IMR-90 (cell line): ENCODE data around the gene KCNK4. TPM values are rescaled to one million over a fixed set of nuclear protein-coding genes. Genes with fewer than 3 reads are reported as not detected.

Experiments
- ATAC-seq: fragments of 200-7000 bp; cut with Tn5 transposase; 2 replicates; pipeline ENCODE4 v1.9.1; 2020; ENCODE audit warnings: low read depth, mild to moderate bottlenecking, moderate library complexity
- BruUV-seq: library from RNA; stranded (reverse); fragments of 400-500 nt; replicated peaks from 2 replicates; lab custom pipeline; 2021; lab: Mats Ljungman, UMichigan
- CTCF ChIA-PET: fragments of 300-600 bp; formaldehyde crosslinking; extraction: SDS; loops from one replicate; lab custom pipeline; 2021; ENCODE audit warnings: antibody characterized with exemption; lab: Yijun Ruan, JAX
- POLR2A ChIA-PET: fragments of 300-600 bp; sonication (Branson Sonifier 250); formaldehyde crosslinking; loops from one replicate; lab custom pipeline; 2022; ENCODE audit warnings: antibody characterized with exemption; ENCODE audit not compliant: unreplicated experiment; lab: Charles Lee
- DNase-seq: peaks from one replicate; pipeline ENCODE4 v3.0.0; 2013
- H2AFZ ChIP-seq: replicated peaks from 2 replicates; pipeline ENCODE3; 2013; ENCODE audit warnings: low read length, mild to moderate bottlenecking; ENCODE audit not compliant: poor library complexity
- H2AK5ac ChIP-seq: 2 replicates; pipeline ENCODE4 v1.6.1; 2013; ENCODE audit warnings: low read depth, low read length, inconsistent platforms
- H2AK9ac ChIP-seq: replicated peaks from 2 replicates; pipeline ENCODE3; 2013; ENCODE audit warnings: mild to moderate bottlenecking, low read depth, low read length, moderate library complexity; ENCODE audit not compliant: poor library complexity
- H2BK120ac ChIP-seq: 2 replicates; pipeline ENCODE4 v1.6.1; 2013; ENCODE audit warnings: low read depth, low read length, inconsistent platforms
- H2BK15ac ChIP-seq: 3 replicates; pipeline ENCODE4 v1.6.1; 2013; ENCODE audit warnings: low read depth, low read length, inconsistent platforms
- H2BK20ac ChIP-seq: 2 replicates; pipeline ENCODE4 v1.6.1; 2013; ENCODE audit warnings: low read depth, mild to moderate bottlenecking, inconsistent platforms, low read length, moderate library complexity
- H2BK5ac ChIP-seq: 2 replicates; pipeline ENCODE4 v1.6.1; 2013; ENCODE audit warnings: mild to moderate bottlenecking, low read depth, low read length, inconsistent platforms; ENCODE audit not compliant: poor library complexity, severe bottlenecking
- H3K14ac ChIP-seq: replicated peaks from 2 replicates; pipeline ENCODE4 v1.6.1; 2013; ENCODE audit warnings: low read depth, low read length, inconsistent platforms
- H3K18ac ChIP-seq: 2 replicates; pipeline ENCODE4 v1.6.1; 2013; ENCODE audit warnings: low read depth, low read length, control low read depth
- H3K23ac ChIP-seq: 2 replicates; pipeline ENCODE4 v1.6.1; 2013; ENCODE audit warnings: low read depth, low read length, inconsistent platforms
- H3K27ac ChIP-seq: 2 replicates; pipeline ENCODE4 v1.5.1; 2013; ENCODE audit warnings: mild to moderate bottlenecking, control low read depth, low read length; ENCODE audit not compliant: insufficient read depth
- H3K27me3 ChIP-seq: 2 replicates; pipeline ENCODE4 v1.6.1; 2013; ENCODE audit warnings: low read length; ENCODE audit not compliant: control insufficient read depth, insufficient read depth
- H3K36me3 ChIP-seq: 2 replicates; pipeline ENCODE4 v1.6.1; 2013; ENCODE audit warnings: low read length, mixed read lengths; ENCODE audit not compliant: control insufficient read depth, insufficient read depth
- H3K4ac ChIP-seq: 2 replicates; pipeline ENCODE4 v1.6.1; 2013; ENCODE audit warnings: low read depth, low read length, inconsistent platforms
- H3K4me1 ChIP-seq: 2 replicates; pipeline ENCODE4 v1.6.1; 2013; ENCODE audit warnings: low read length, mixed read lengths; ENCODE audit not compliant: control insufficient read depth, insufficient read depth
- H3K4me2 ChIP-seq: 2 replicates; pipeline ENCODE4 v1.6.1; 2013; ENCODE audit warnings: low read depth, mild to moderate bottlenecking, control low read depth, low read length, moderate library complexity
- H3K4me3 ChIP-seq: 2 replicates; pipeline ENCODE4 v1.5.1; 2013; ENCODE audit warnings: low read depth, mild to moderate bottlenecking, control low read depth, low read length, moderate library complexity; ENCODE audit not compliant: insufficient read depth
- H3K56ac ChIP-seq: 2 replicates; pipeline ENCODE4 v1.6.1; 2013; ENCODE audit warnings: low read length, inconsistent platforms; ENCODE audit not compliant: insufficient read depth; ENCODE audit errors: extremely low read depth
- H3K79me1 ChIP-seq, 2 experiments: 2 replicates each; pipeline ENCODE4 v1.6.1; 2013; ENCODE audit warnings: low read length in 2 of 2, inconsistent platforms in 1 of 2, low read depth in 1 of 2
- H3K9ac ChIP-seq: 2 replicates; pipeline ENCODE4 v1.6.1; 2013; ENCODE audit warnings: low read depth, low read length, control low read depth
- H3K9me1 ChIP-seq: 2 replicates; pipeline ENCODE4 v1.6.1; 2013; ENCODE audit warnings: low read length, inconsistent platforms; ENCODE audit not compliant: insufficient read depth
- H3K9me3 ChIP-seq: 2 replicates; pipeline ENCODE4 v1.6.1; 2013; ENCODE audit warnings: low read length; ENCODE audit not compliant: control insufficient read depth, insufficient read depth
- H4K20me1 ChIP-seq: 2 replicates; pipeline ENCODE4 v1.6.1; 2013; ENCODE audit warnings: low read length, inconsistent platforms; ENCODE audit not compliant: insufficient read depth
- H4K5ac ChIP-seq: 2 replicates; pipeline ENCODE4 v1.6.1; 2013; ENCODE audit warnings: mild to moderate bottlenecking, low read depth, low read length, control low read depth
- H4K8ac ChIP-seq, 2 experiments: 2 replicates each; pipeline ENCODE4 v1.6.1; 2013; ENCODE audit warnings: low read depth in 2 of 2, low read length in 2 of 2, control low read depth in 1 of 2, inconsistent platforms in 1 of 2
- H4K91ac ChIP-seq: 2 replicates; pipeline ENCODE4 v1.6.1; 2013; ENCODE audit warnings: low read depth, low read length, inconsistent platforms; ENCODE audit not compliant: insufficient read depth
- CTCF ChIP-seq: conservative IDR thresholded peaks from 2 replicates; pipeline ENCODE4 v1.5.1; 2012; ENCODE audit warnings: mild to moderate bottlenecking, low read depth, low read length, improper control_type of control experiment
- whole genome bisulfite sequencing, 2 experiments: methylation state at CpG; one replicate each; pipeline versions ENCODE4 v1.1.5 to v1.1.7; 2013; ENCODE audit warnings: missing lambda C conversion rate in 2 of 2; ENCODE audit not compliant: insufficient read length in 1 of 2; ENCODE audit errors: extremely low coverage in 2 of 2; 5-methylcytosine and 5-hydroxymethylcytosine counted together
- dilution Hi-C: fragments of 300-500 bp; cut with HindIII; formaldehyde crosslinking; loops from one replicate; pipeline ENCODE4 v1.14.3; 2018; ENCODE audit warnings: low sequenced_read_pairs; ENCODE audit not compliant: unreplicated experiment
- in situ Hi-C: fragments of 300-500 bp; cut with MboI; formaldehyde crosslinking; loops from 3 replicates; pipeline ENCODE4 v1.14.3; 2019; ENCODE audit warnings: low sequenced_read_pairs, inconsistent platforms, mixed read lengths
- intact Hi-C: fragments of 100-400 bp; cut with micrococcal nuclease; formaldehyde crosslinking; loops from 2 replicates; pipeline ENCODE4 v1.10.0; 2022
- microRNA-seq, 2 experiments: library from miRNA; stranded (forward) in 1 of 2; unstranded in 1 of 2; fragments of 10-50 nt in 1 of 2; fragments of <30 nt in 1 of 2; gene quantifications in 1 of 2; microRNA quantifications in 1 of 2; one replicate each; pipeline versions ENCODE3 to v1.1.0; 2013 to 2020; ENCODE audit not compliant: insufficient read depth in 1 of 2, insufficient read length in 1 of 2, unreplicated experiment in 1 of 2
- polyA plus RNA-seq, 3 experiments: library from polyadenylated mRNA; depleted of rRNA; stranded (reverse); fragments of >200 nt; gene quantifications; 2 replicates each; pipeline ENCODE4 v1.2.3, GENCODE V29; 2012; ENCODE audit warnings: low replicate concordance in 1 of 3
- small RNA-seq, 5 experiments: library from RNA; depleted of rRNA; stranded (forward); fragments of <200 nt; gene quantifications; one replicate each; pipeline ENCODE3, GENCODE V24; 2012
- total RNA-seq: library from RNA; depleted of rRNA; stranded (reverse); fragments of >200 nt; gene quantifications from 2 replicates; pipeline ENCODE4 v1.2.3, GENCODE V29; 2012; rRNA removed

Gene KCNK4
- total and polyA plus RNA-seq, 2 of the 4 experiments (the other 2 are of a cell fraction): not detected

- H3K27me3 ChIP-seq: peaks cover 2% of the 10 kb centered on the region; the same call in 1 of the 2 replicates
- no peak overlapping the region for H2AK9ac ChIP-seq
- ChIA-PET POLR2A (no interaction called here), CTCF (no interaction called here)
- no peak overlapping the region for H4K8ac ChIP-seq
- no peak overlapping the region for H2AFZ ChIP-seq
- H3K4me3 ChIP-seq: no peak overlapping the region
- DNase-seq (no peak), ATAC-seq (no peak)
- no peak overlapping the region for H3K27ac ChIP-seq
- no peak overlapping the region for H3K14ac ChIP-seq
- H4K5ac ChIP-seq: no peak overlapping the region
- H3K9ac ChIP-seq: no peak overlapping the region
- in situ Hi-C loops (no loop called here), intact Hi-C loops (no loop called here), dilution Hi-C loops (no loop called here)
- no peak overlapping the region for H2BK120ac ChIP-seq
- no CpG with 5 or more reads among the region's 11 CpGs for WGBS, 2 experiments
- no peaks in the 10 kb centered on the region for H3K36me3 ChIP-seq
- H2BK15ac ChIP-seq: no peak overlapping the region
- H2BK20ac ChIP-seq: no peak overlapping the region
- H3K4ac ChIP-seq: no peak overlapping the region
- no peaks in the 10 kb centered on the region for H4K20me1 ChIP-seq
- no peaks in the 10 kb centered on the region for H3K79me1 ChIP-seq
- H3K9me3 ChIP-seq: no peaks in the 10 kb centered on the region
- H3K4me1 ChIP-seq: no peaks in the 10 kb centered on the region
- no peak overlapping the region for H3K4me2 ChIP-seq
- H2BK5ac ChIP-seq: no peak overlapping the region
- no peak overlapping the region for H3K18ac ChIP-seq
- H3K23ac ChIP-seq: no peak overlapping the region
- no TSS peak for BruUV-seq
- no peak overlapping the region for H2AK5ac ChIP-seq
- no peak overlapping the region for H3K56ac ChIP-seq
- H3K9me1 ChIP-seq: no peaks in the 10 kb centered on the region
- H4K91ac ChIP-seq: no peak overlapping the region
- TF ChIP-seq CTCF: no peak
Observed at GRCh38 chr11:64349404-64349803, 58.3 kb downstream of the KCNK4 start.

Small RNA genes lying within 50 kb of the gene (microRNA-seq; reads per million reads assigned to microRNA genes)
- gene MIR7155 (ENCODE audit: insufficient read depth in 1 of 2, insufficient read length in 1 of 2, unreplicated experiment in 1 of 2) (0 reads per million in 2 experiments), gene RF00019 (ENCODE audit: insufficient read depth, insufficient read length) (not detected)

Small RNA genes lying within 50 kb of the gene (small RNA-seq; reads per million reads assigned to genes)
- gene MIR7155: 0 to 1.5 (median 0) reads per million in 5 experiments
- 0 reads per million in 5 experiments for gene RF00019

Other genes with a start within 250 kb of the KCNK4 start
- 2.5 and 4.2 TPM in 2 replicates for gene MACROD1, start 125.2 kb upstream of the KCNK4 start, total RNA-seq
- gene MACROD1, start 125.2 kb upstream of the KCNK4 start, polyA plus RNA-seq (2012; rRNA removed): 9.3 and 10.9 TPM in 2 replicates
- gene STIP1, start 105.1 kb upstream of the KCNK4 start, total RNA-seq: 363 and 489 TPM in 2 replicates
- gene STIP1, start 105.1 kb upstream of the KCNK4 start, polyA plus RNA-seq (2012; rRNA removed): 189 and 201 TPM in 2 replicates
- gene FERMT3, start 84.6 kb upstream of the KCNK4 start, total RNA-seq: 0.36 and 0.56 TPM in 2 replicates
- 2.3 and 2.5 TPM in 2 replicates for gene FERMT3, start 84.6 kb upstream of the KCNK4 start, polyA plus RNA-seq (2012; rRNA removed)
- gene TRPT1, start 65.1 kb upstream of the KCNK4 start, total RNA-seq: 43.0 and 81.9 TPM in 2 replicates
- 63.2 and 64.2 TPM in 2 replicates for gene TRPT1, start 65.1 kb upstream of the KCNK4 start, polyA plus RNA-seq (2012; rRNA removed)
- gene NUDT22, start 65.0 kb upstream of the KCNK4 start, total RNA-seq: 21.3 and 24.4 TPM in 2 replicates
- 44.6 and 55.3 TPM in 2 replicates for gene NUDT22, start 65.0 kb upstream of the KCNK4 start, polyA plus RNA-seq (2012; rRNA removed)
- gene DNAJC4, start 60.8 kb upstream of the KCNK4 start, total RNA-seq: 2.2 and 3.9 TPM in 2 replicates
- gene DNAJC4, start 60.8 kb upstream of the KCNK4 start, polyA plus RNA-seq (2012; rRNA removed): 22.8 and 30.3 TPM in 2 replicates
- gene VEGFB, start 56.7 kb upstream of the KCNK4 start, total RNA-seq: 3.0 and 3.9 TPM in 2 replicates
- 23.9 and 25.1 TPM in 2 replicates for gene VEGFB, start 56.7 kb upstream of the KCNK4 start, polyA plus RNA-seq (2012; rRNA removed)
- gene FKBP2, start 50.2 kb upstream of the KCNK4 start, total RNA-seq: 36.2 and 62.5 TPM in 2 replicates
- 68.6 and 76.4 TPM in 2 replicates for gene FKBP2, start 50.2 kb upstream of the KCNK4 start, polyA plus RNA-seq (2012; rRNA removed)
- gene PPP1R14B, start 44.4 kb upstream of the KCNK4 start, total RNA-seq: 176 and 206 TPM in 2 replicates
- 257 and 355 TPM in 2 replicates for gene PPP1R14B, start 44.4 kb upstream of the KCNK4 start, polyA plus RNA-seq (2012; rRNA removed)
- gene PLCB3, start 39.8 kb upstream of the KCNK4 start, total RNA-seq: 24.9 and 26.9 TPM in 2 replicates
- 23.9 and 25.9 TPM in 2 replicates for gene PLCB3, start 39.8 kb upstream of the KCNK4 start, polyA plus RNA-seq (2012; rRNA removed)
- 27.5 and 30.3 TPM in 2 replicates for gene BAD, start 6.6 kb upstream of the KCNK4 start, total RNA-seq
- 68.0 and 88.6 TPM in 2 replicates for gene BAD, start 6.6 kb upstream of the KCNK4 start, polyA plus RNA-seq (2012; rRNA removed)
- gene GPR137, start 5.5 kb upstream of the KCNK4 start, total RNA-seq: 2.8 and 3.6 TPM in 2 replicates
- gene GPR137, start 5.5 kb upstream of the KCNK4 start, polyA plus RNA-seq (2012; rRNA removed): 26.0 and 31.8 TPM in 2 replicates
- not detected in 2 replicates for gene CATSPERZ, start 9.1 kb downstream of the KCNK4 start, total RNA-seq
- gene CATSPERZ, start 9.1 kb downstream of the KCNK4 start, polyA plus RNA-seq (2012; rRNA removed): not detected in 2 replicates
- gene ESRRA, start 14.2 kb downstream of the KCNK4 start, total RNA-seq: 10.2 and 10.3 TPM in 2 replicates
- gene ESRRA, start 14.2 kb downstream of the KCNK4 start, polyA plus RNA-seq (2012; rRNA removed): 15.0 and 15.8 TPM in 2 replicates
- gene TRMT112, start 26.3 kb downstream of the KCNK4 start, total RNA-seq: 202 and 206 TPM in 2 replicates
- 173 and 206 TPM in 2 replicates for gene TRMT112, start 26.3 kb downstream of the KCNK4 start, polyA plus RNA-seq (2012; rRNA removed)
- 120 and 160 TPM in 2 replicates for gene PRDX5, start 26.8 kb downstream of the KCNK4 start, total RNA-seq
- 292 and 332 TPM in 2 replicates for gene PRDX5, start 26.8 kb downstream of the KCNK4 start, polyA plus RNA-seq (2012; rRNA removed)
- gene CCDC88B, start 48.9 kb downstream of the KCNK4 start, total RNA-seq: 1.3 and 1.7 TPM in 2 replicates
- 2.5 and 3.1 TPM in 2 replicates for gene CCDC88B, start 48.9 kb downstream of the KCNK4 start, polyA plus RNA-seq (2012; rRNA removed)
- 43.3 and 52.9 TPM in 2 replicates for gene RPS6KA4, start 67.9 kb downstream of the KCNK4 start, total RNA-seq
- gene RPS6KA4, start 67.9 kb downstream of the KCNK4 start, polyA plus RNA-seq (2012; rRNA removed): 38.8 and 46.7 TPM in 2 replicates